ENCODE measurements around the gene OR2A42.
"Not testable (repeated sequence)": the region's sequence is repeated elsewhere in the genome, so short reads cannot be mapped to it uniquely, and the experiment has no call there.

OR2A42 gene, protein sequence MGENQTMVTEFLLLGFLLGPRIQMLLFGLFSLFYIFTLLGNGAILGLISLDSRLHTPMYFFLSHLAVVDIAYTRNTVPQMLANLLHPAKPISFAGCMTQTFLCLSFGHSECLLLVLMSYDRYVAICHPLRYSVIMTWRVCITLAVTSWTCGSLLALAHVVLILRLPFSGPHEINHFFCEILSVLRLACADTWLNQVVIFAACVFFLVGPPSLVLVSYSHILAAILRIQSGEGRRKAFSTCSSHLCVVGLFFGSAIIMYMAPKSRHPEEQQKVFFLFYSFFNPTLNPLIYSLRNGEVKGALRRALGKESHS

GRCh38 chr7:144239365-144239764 lies at the start of gene OR2A42:
Gene OR2A42, minus strand, starts transcription at chr7:144239605. Its CDS starts 6,762 bp downstream, at chr7:144232843.
- not testable (repeated sequence) for H3K4me3 ChIP-seq; DNase-seq (ENCODE audit: low spot score); H3K27ac ChIP-seq

GRCh38 chr7:144287171-144287784 lies 47.9 kb upstream of the OR2A42 start:
- H3K4me3 ChIP-seq; DNase-seq (ENCODE audit: low spot score); H3K27ac ChIP-seq: not testable (repeated sequence)

- not testable (repeated sequence) for DNase-seq (ENCODE audit: low spot score); H3K27ac ChIP-seq; H3K4me3 ChIP-seq
Measured at GRCh38 chr7:144283716-144284115, 44.3 kb upstream of the OR2A42 start.

DNA sequence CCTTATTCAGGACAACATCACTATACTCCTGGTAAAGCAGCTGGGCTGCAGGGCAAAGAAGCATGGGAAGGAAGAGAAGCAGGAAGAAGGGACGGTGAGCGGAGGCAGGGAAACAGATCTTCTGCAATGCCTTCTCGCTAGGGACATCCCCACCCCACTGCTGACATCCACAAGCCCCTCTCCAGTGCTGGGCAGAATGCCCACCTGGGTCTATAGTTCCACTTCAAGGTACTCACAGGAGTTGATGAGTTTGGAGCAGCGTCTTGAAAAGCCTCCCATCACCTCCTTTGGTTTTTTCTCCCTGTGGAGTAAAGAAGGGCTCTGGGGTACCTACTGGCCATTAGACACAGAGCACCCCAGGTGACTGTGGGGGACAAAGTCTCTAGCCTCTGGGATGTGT lies 43.1 kb upstream of the OR2A42 start:
- not testable (repeated sequence) for H3K4me3 ChIP-seq; H3K27ac ChIP-seq; DNase-seq (ENCODE audit: low spot score)

DNA sequence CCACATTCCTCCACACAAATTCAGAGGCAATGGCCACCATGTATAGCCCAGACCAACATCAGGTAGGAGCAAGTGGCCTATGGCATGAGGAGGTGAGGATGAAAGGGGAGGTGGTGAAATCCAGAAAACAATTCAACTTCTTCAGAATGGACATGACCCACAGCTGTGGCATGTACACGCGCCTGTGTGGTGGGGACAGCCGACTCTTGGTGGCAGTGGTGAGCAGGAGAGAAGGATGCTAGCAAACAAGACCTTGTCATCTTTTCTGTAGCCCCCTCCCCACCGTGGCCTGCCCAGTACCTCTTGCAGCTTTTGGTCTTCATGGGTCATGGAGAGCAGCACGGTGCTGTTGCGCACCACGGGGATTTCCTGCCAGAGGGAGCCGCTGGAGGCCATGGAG lies 42.6 kb upstream of the OR2A42 start:
- not testable (repeated sequence) for H3K4me3 ChIP-seq; H3K27ac ChIP-seq; DNase-seq (ENCODE audit: low spot score)

GRCh38 chr7:144280010-144280409 lies 40.6 kb upstream of the OR2A42 start:
- not testable (repeated sequence) for H3K27ac ChIP-seq; DNase-seq (ENCODE audit: low spot score); H3K4me3 ChIP-seq

DNA sequence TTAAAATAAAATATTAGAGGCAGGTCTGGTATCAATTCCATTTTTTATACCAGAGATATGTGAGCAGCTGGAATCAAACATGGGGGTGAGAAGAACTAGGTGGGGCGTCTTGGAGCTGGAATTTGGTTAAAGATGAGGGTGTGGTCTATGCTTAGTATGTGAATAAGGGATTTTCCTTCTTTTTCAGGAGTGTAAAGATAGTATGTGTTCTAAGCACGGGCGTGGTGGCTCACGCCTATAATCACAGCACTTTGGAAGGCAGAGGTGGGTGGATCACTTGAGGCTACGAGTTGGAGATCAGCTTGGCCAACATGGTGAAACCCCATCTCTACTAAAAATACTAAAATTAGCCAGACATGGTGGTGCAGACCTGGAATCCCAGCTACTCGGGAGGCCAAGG lies 35.9 kb upstream of the OR2A42 start:
- not testable (repeated sequence) for DNase-seq (ENCODE audit: low spot score); H3K4me3 ChIP-seq; H3K27ac ChIP-seq

GRCh38 chr7:144269188-144269587 lies 29.8 kb upstream of the OR2A42 start, which contains the start of gene CTAGE8:
Gene CTAGE8, minus strand, starts transcription at chr7:144269288. Its CDS starts 38 bp downstream, at chr7:144269250.
- not testable (repeated sequence) for H3K4me3 ChIP-seq; H3K27ac ChIP-seq; DNase-seq (ENCODE audit: low spot score)

DNA sequence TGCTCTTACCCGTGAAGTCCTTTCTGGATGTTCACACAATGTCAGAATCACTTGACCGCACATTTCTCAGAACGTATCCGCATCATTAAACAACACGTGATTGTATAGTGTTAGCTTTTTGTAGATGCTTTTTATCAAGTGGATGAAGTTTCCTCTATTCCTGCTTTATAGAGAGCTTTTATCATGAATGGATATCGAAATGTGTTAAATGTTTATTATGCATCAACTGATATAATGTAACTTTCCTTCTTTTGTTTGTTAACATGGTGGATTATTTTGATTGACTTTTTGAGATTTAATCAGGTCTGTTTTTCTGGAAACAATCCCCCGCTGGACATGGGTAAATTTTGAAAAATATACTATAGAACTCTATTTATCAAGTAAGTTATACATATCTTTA lies 25.3 kb upstream of the OR2A42 start, which contains the start of gene OR2A7:
OR2A7 (minus strand) TSS at position 101 of the 400 bp plus-strand sequence. CDS start 5,164 bp downstream, outside the sequence.
- not testable (repeated sequence) for H3K27ac ChIP-seq; DNase-seq (ENCODE audit: low spot score); H3K4me3 ChIP-seq

DNA sequence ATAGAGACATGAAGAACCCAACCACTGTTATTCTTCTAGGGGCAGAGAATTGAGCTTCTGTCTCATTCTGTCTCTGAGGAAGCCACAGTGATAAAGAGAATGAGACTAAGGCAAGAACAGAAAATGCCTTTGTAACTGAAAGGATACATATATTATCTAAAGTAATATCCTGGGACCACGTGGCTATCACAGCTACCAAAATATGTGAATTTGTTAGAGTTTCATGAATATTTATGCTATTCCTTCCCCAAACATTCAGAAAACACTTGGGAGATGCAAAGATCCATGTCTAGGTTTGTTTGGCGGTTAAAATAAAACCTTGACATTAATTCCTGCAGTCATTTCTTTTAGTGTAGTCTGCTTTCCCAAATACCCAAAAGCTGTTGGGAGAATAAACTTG lies 22.7 kb upstream of the OR2A42 start:
- H3K27ac ChIP-seq; DNase-seq (ENCODE audit: low spot score); H3K4me3 ChIP-seq: not testable (repeated sequence)

GRCh38 chr7:144259067-144259466 lies 19.7 kb upstream of the OR2A42 start:
- not testable (repeated sequence) for H3K27ac ChIP-seq

GRCh38 chr7:144256112-144256511 lies 16.7 kb upstream of the OR2A42 start:
- Histone ChIP-seq H3K27ac (no peak overlapping the region), H3K4me3 (no peak overlapping the region)
- no peak for TF ChIP-seq CTCF (IDR thresholded peaks at IDR 0.05)
- DNase-seq (ENCODE audit: low spot score): peak; percentile 53

More at GRCh38 chr7:144259067-144259466, 19.7 kb upstream of the OR2A42 start:
- not testable (repeated sequence) for H3K4me3 ChIP-seq; DNase-seq (ENCODE audit: low spot score)

DNA sequence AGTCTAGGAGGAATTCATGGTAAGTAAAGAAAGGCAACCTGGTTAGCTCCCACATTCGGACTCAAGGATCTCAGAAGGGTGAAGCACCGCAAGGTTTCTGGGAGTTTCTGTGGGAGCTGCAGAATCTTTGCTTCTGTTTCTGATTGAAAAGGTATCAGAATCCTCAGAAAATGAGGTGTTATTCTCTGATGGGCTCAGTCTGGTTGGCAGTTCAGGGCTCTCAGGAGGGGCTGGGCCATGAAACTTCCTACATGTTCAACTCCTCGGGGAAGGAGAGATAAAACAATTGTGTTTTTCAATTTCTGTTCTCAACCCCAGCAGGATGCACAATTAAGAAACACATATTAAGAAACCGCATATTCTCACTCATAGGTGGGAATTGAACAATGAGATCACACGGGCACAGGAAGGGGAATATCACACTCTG lies 16.1 kb upstream of the OR2A42 start:
- TF ChIP-seq CTCF (IDR thresholded peaks at IDR 0.05): no peak
- Histone ChIP-seq H3K27ac (no peak overlapping the region), H3K4me3 (no peak overlapping the region)
- no peak for DNase-seq (ENCODE audit: low spot score)

- DNase-seq (ENCODE audit: low spot score); H3K27ac ChIP-seq; H3K4me3 ChIP-seq: not testable (repeated sequence)
Measured at GRCh38 chr7:144252307-144252706, 12.9 kb upstream of the OR2A42 start.

GRCh38 chr7:144247674-144248330 lies 8.4 kb upstream of the OR2A42 start:
- not testable (repeated sequence) for H3K4me3 ChIP-seq; DNase-seq (ENCODE audit: low spot score); H3K27ac ChIP-seq

- H3K4me3 ChIP-seq; H3K27ac ChIP-seq; DNase-seq (ENCODE audit: low spot score): not testable (repeated sequence)
Measured at GRCh38 chr7:144246967-144247366, 7.6 kb upstream of the OR2A42 start.

DNA sequence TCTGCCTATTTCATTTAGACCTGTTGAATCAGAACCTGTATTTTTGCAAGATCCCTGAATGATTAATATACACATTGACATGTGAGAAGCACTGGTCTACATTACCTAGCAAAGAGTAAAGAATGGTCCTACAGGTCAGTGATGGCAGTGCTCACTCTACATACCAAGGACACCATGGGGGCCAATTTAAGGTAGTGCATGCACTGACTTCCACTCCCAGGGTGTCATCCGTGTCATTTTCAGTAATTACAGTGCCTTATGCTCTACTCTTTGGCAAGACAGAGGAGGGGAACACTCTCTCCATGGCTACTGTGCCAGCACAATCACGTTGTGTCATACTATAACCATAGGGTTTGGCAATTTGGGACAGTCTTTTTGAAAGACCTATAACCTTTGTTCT lies 6.0 kb upstream of the OR2A42 start:
- not testable (repeated sequence) for H3K27ac ChIP-seq; DNase-seq (ENCODE audit: low spot score)

More for the DNA sequence above, 6.0 kb upstream of the OR2A42 start:
- not testable (repeated sequence) for H3K4me3 ChIP-seq

All from coronary artery (tissue), 2 donors.